NCI-H2107 (cell line): ENCODE results near the gene MAP3K7.
"Not testable (repeated sequence)": the region's sequence is repeated elsewhere in the genome, so short reads cannot be mapped to it uniquely, and the experiment has no call there.

Experiments
- DNase-seq: peaks from one replicate; lab custom pipeline; 2025; lab: John Stamatoyannopoulos, UW

The MAP3K7 gene

GRCh38 chr6:90578894-90579549, 7.8 kb downstream of the MAP3K7 start:
- DNase-seq = no peak

- no peak for DNase-seq
Measured at GRCh38 chr6:90575267-90575666, 11.6 kb downstream of the MAP3K7 start.

- DNase-seq = no peak
Measured at GRCh38 chr6:90574610-90575009, 12.3 kb downstream of the MAP3K7 start.

GRCh38 chr6:90573624-90574023, 13.2 kb downstream of the MAP3K7 start:
- no peak for DNase-seq

GRCh38 chr6:90572856-90573255, 14.0 kb downstream of the MAP3K7 start:
- no peak for DNase-seq

- DNase-seq = no peak
Measured at GRCh38 chr6:90569223-90569622, 17.6 kb downstream of the MAP3K7 start.

GRCh38 chr6:90567682-90568081, 19.2 kb downstream of the MAP3K7 start:
- DNase-seq = not testable (repeated sequence)

- not testable (repeated sequence) for DNase-seq
Measured at GRCh38 chr6:90562341-90562740, 24.5 kb downstream of the MAP3K7 start.

- DNase-seq = no peak
Measured at GRCh38 chr6:90559931-90560330, 26.9 kb downstream of the MAP3K7 start.

- DNase-seq = no peak
Measured at GRCh38 chr6:90557006-90557405, 29.9 kb downstream of the MAP3K7 start.

GRCh38 chr6:90547991-90548390, 38.9 kb downstream of the MAP3K7 start:
- DNase-seq = no peak

GRCh38 chr6:90547079-90547478, 39.8 kb downstream of the MAP3K7 start:
- no peak for DNase-seq

GRCh38 chr6:90545448-90545847, 41.4 kb downstream of the MAP3K7 start:
- DNase-seq = no peak

GRCh38 chr6:90544741-90545140, 42.1 kb downstream of the MAP3K7 start:
- no peak for DNase-seq

- DNase-seq = no peak
Measured at GRCh38 chr6:90544081-90544480, 42.8 kb downstream of the MAP3K7 start.

GRCh38 chr6:90541221-90541620, 45.7 kb downstream of the MAP3K7 start:
- DNase-seq = no peak

- DNase-seq = no peak
Measured at GRCh38 chr6:90538278-90539046, 48.4 kb downstream of the MAP3K7 start.

GRCh38 chr6:90537723-90538258, 49.1 kb downstream of the MAP3K7 start:
- DNase-seq = no peak

GRCh38 chr6:90537027-90537426, 49.8 kb downstream of the MAP3K7 start:
- no peak for DNase-seq

GRCh38 chr6:90536520-90536919, 50.4 kb downstream of the MAP3K7 start:
- no peak for DNase-seq

- no peak for DNase-seq
Measured at GRCh38 chr6:90534337-90535025, 52.4 kb downstream of the MAP3K7 start.

- DNase-seq = no peak
Measured at GRCh38 chr6:90533615-90534336, 53.1 kb downstream of the MAP3K7 start.
